HCT116 (cell line): ENCODE data around the gene ITIH5. TPM values are rescaled to one million over a fixed set of nuclear protein-coding genes. Genes with fewer than 3 reads are reported as not detected.

Source experiments
- ATAC-seq: fragments of 200-7000 bp; cut with Tn5 transposase; 2 replicates; pipeline ENCODE4 v1.9.1; 2020; ENCODE audit warnings: mild to moderate bottlenecking, moderate library complexity
- BruUV-seq: library from RNA; stranded (reverse); fragments of 400-500 nt; replicated peaks from 2 replicates; lab custom pipeline; 2021; lab: Mats Ljungman, UMichigan
- CTCF ChIA-PET: fragments of 300-600 bp; sonication (Branson Sonifier 250); formaldehyde crosslinking; loops from one replicate; lab custom pipeline; 2021; ENCODE audit warnings: antibody characterized with exemption; lab: Charles Lee
- POLR2A ChIA-PET: fragments of 300-600, 350-600 bp; sonication (Branson Sonifier 250); formaldehyde crosslinking; loops from one replicate; lab custom pipeline; 2021; ENCODE audit warnings: antibody characterized with exemption; lab: Charles Lee
- RAD21 ChIA-PET, 2 experiments: fragments of 300-600 bp; sonication (Branson Sonifier 250); formaldehyde crosslinking; loops; one replicate each; lab custom pipeline; 2023; ENCODE audit warnings: low total read pairs in 2 of 2; ENCODE audit not compliant: uncharacterized antibody in 2 of 2, unreplicated experiment in 2 of 2, low non-redundant PET in 1 of 2; lab: Charles Lee
- DNase-seq: peaks from one replicate; pipeline ENCODE4 v3.0.0-alpha.2; 2010; ENCODE audit warnings: low read depth, low spot score
- H2AFZ ChIP-seq: fragments of 200-600 bp; shearing (Covaris generic), sonication (generic); 2 replicates; pipeline ENCODE4 v1.6.1; 2017; ENCODE audit warnings: low read depth, mixed run types, mixed read lengths, antibody characterized with exemption, low read length; ENCODE audit not compliant: poor library complexity, severe bottlenecking
- H3K27ac ChIP-seq: 2 replicates; pipeline ENCODE4 v1.5.1; 2012; ENCODE audit warnings: low read depth, low read length
- H3K27me3 ChIP-seq: fragments of 200-600 bp; sonication (generic); 2 replicates; pipeline ENCODE4 v1.6.1; 2016; ENCODE audit warnings: mixed run types, low read length, mixed read lengths; ENCODE audit not compliant: insufficient read depth
- H3K36me3 ChIP-seq, 2 experiments: fragments of 200-500 bp in 1 of 2; fragments of 200-600 bp in 1 of 2; sonication (Bioruptor generic) in 1 of 2; sonication (generic) in 1 of 2; 2 replicates each; pipeline versions ENCODE4 v1.5.1 to v1.6.1; 2014 to 2016; ENCODE audit warnings: low read length in 2 of 2, inconsistent platforms in 1 of 2, mixed read lengths in 1 of 2, mixed run types in 1 of 2; ENCODE audit not compliant: insufficient read depth in 2 of 2, control insufficient read depth in 1 of 2
- H3K4me1 ChIP-seq, 2 experiments: fragments of 200-600 bp in 1 of 2; sonication (generic) in 1 of 2; 2 replicates each; pipeline versions ENCODE4 v1.5.1 to v1.6.1; 2012 to 2017; ENCODE audit warnings: low read length in 2 of 2, inconsistent platforms in 1 of 2, mild to moderate bottlenecking in 1 of 2, mixed read lengths in 1 of 2, mixed run types in 1 of 2, moderate library complexity in 1 of 2; ENCODE audit not compliant: insufficient read depth in 2 of 2, control insufficient read depth in 1 of 2
- H3K4me2 ChIP-seq: fragments of 200-600 bp; sonication (generic); 2 replicates; pipeline ENCODE4 v1.6.1; 2017; ENCODE audit warnings: mixed run types, low read length, mixed read lengths
- H3K4me3 ChIP-seq, 2 experiments: fragments of 200-600 bp in 1 of 2; sonication (generic) in 1 of 2; replicated peaks in 1 of 2; 2 replicates each; pipeline ENCODE4 v1.5.1; 2011 to 2016; ENCODE audit warnings: low read length in 2 of 2, control low read depth in 1 of 2, low read depth in 1 of 2, mild to moderate bottlenecking in 1 of 2, mixed read lengths in 1 of 2, mixed run types in 1 of 2
- H3K79me2 ChIP-seq: fragments of 200-600 bp; sonication (generic); 2 replicates; pipeline ENCODE4 v1.6.1; 2017; ENCODE audit warnings: mild to moderate bottlenecking, mixed run types, low read length, moderate library complexity, mixed read lengths; ENCODE audit not compliant: insufficient read depth
- H3K9ac ChIP-seq: fragments of 200-600 bp; sonication (generic); 2 replicates; pipeline ENCODE4 v1.6.1; 2016; ENCODE audit warnings: low read length, mixed read lengths
- H3K9me2 ChIP-seq: fragments of 200-600 bp; sonication (generic), shearing (Covaris generic); 2 replicates; pipeline ENCODE4 v1.6.1; 2017; ENCODE audit warnings: mixed run types, mild to moderate bottlenecking, moderate library complexity; ENCODE audit not compliant: insufficient read depth
- H3K9me3 ChIP-seq, 2 experiments: fragments of 200-500 bp in 1 of 2; fragments of 200-600 bp in 1 of 2; sonication (Bioruptor generic) in 1 of 2; sonication (generic) in 1 of 2; 2 replicates each; pipeline ENCODE4 v1.6.1; 2014 to 2017; ENCODE audit warnings: low read length in 2 of 2, mixed read lengths in 2 of 2, inconsistent platforms in 1 of 2, low read depth in 1 of 2, mild to moderate bottlenecking in 1 of 2, mixed run types in 1 of 2, moderate library complexity in 1 of 2; ENCODE audit not compliant: control insufficient read depth in 1 of 2, insufficient read depth in 1 of 2
- H4K20me1 ChIP-seq: fragments of 200-600 bp; sonication (generic), shearing (Covaris generic); 2 replicates; pipeline ENCODE4 v1.6.1; 2017; ENCODE audit warnings: mixed run types, mild to moderate bottlenecking, moderate library complexity; ENCODE audit not compliant: insufficient read depth
- ATF3 ChIP-seq: IDR thresholded peaks from 2 replicates; pipeline ENCODE4 v1.6.1; 2012
- CBX3 ChIP-seq: IDR thresholded peaks from 2 replicates; pipeline ENCODE4 v1.6.1; 2012; ENCODE audit warnings: low read depth
- CEBPB ChIP-seq: IDR thresholded peaks from 2 replicates; pipeline ENCODE4 v1.6.1; 2012; ENCODE audit warnings: low read depth
- EGR1 ChIP-seq: IDR thresholded peaks from 2 replicates; pipeline ENCODE4 v1.6.1; 2012; ENCODE audit warnings: low read depth
- EZH2phosphoT487 ChIP-seq: fragments of 200-600 bp; IDR thresholded peaks from 2 replicates; pipeline ENCODE4 v1.6.1; 2018; ENCODE audit warnings: antibody characterized with exemption, borderline replicate concordance
- MAX ChIP-seq: IDR thresholded peaks from 2 replicates; pipeline ENCODE4 v1.6.1; 2012
- POLR2A ChIP-seq: IDR thresholded peaks from 2 replicates; pipeline ENCODE4 v1.7.0; 2011; ENCODE audit warnings: borderline replicate concordance; ENCODE audit not compliant: insufficient read depth, insufficient read length; ENCODE audit errors: extremely low read depth
- POLR2AphosphoS5 ChIP-seq: IDR thresholded peaks from 2 replicates; pipeline ENCODE4 v1.6.1; 2011; ENCODE audit warnings: mild to moderate bottlenecking, low read depth, low read length, moderate library complexity
- RAD21 ChIP-seq: IDR thresholded peaks from 2 replicates; pipeline ENCODE4 v1.6.1; 2012; ENCODE audit warnings: low read depth, mild to moderate bottlenecking
- SIN3A ChIP-seq: IDR thresholded peaks from 2 replicates; pipeline ENCODE4 v1.6.1; 2012; ENCODE audit warnings: low read depth
- TCF7L2 ChIP-seq: IDR thresholded peaks from 2 replicates; pipeline ENCODE4 v1.7.0; 2011; ENCODE audit warnings: borderline replicate concordance, inconsistent platforms; ENCODE audit not compliant: insufficient read depth, insufficient read length; ENCODE audit errors: extremely low read depth
- YY1 ChIP-seq: IDR thresholded peaks from 2 replicates; pipeline ENCODE4 v1.6.1; 2011; ENCODE audit warnings: low read length, low read depth, moderate library complexity, mild to moderate bottlenecking; ENCODE audit not compliant: insufficient replicate concordance; ENCODE audit errors: extremely low read depth
- ZBTB33 ChIP-seq: IDR thresholded peaks from 2 replicates; pipeline ENCODE4 v1.6.1; 2011; ENCODE audit warnings: mild to moderate bottlenecking, low read length, moderate library complexity; ENCODE audit not compliant: insufficient replicate concordance; ENCODE audit errors: extremely low read depth
- ZFX ChIP-seq: fragments of 450-650 bp; IDR thresholded peaks from 2 replicates; pipeline ENCODE4 v1.6.1; 2017
- ZNF274 ChIP-seq: fragments of 200-500 bp; sonication (Bioruptor generic); IDR thresholded peaks from 2 replicates; pipeline ENCODE4 v1.6.1; 2014; ENCODE audit warnings: mild to moderate bottlenecking, low read depth, low read length, inconsistent platforms
- intact Hi-C: fragments of 100-400 bp; cut with micrococcal nuclease; formaldehyde crosslinking; loops from 2 replicates; pipeline ENCODE4 v1.10.0; 2022
- total RNA-seq: library from RNA; stranded (reverse); gene quantifications from one replicate; pipeline ENCODE4 v1.2.1, GENCODE V29; 2021; ENCODE audit not compliant: unreplicated experiment

The ITIH5 gene
- total RNA-seq, 1 experiment from 2014 or later: not detected

- no peaks in the 10 kb centered on the region for H3K4me1 ChIP-seq
- no peak overlapping the region for H2AFZ ChIP-seq
- H3K27ac ChIP-seq: no peak overlapping the region
- intact Hi-C loops: no loop called here
- POLR2A ChIA-PET: no interaction called here
- no peaks in the 10 kb centered on the region for H3K9me2 ChIP-seq
- H3K4me2 ChIP-seq: no peak overlapping the region
- no peak overlapping the region for H3K9ac ChIP-seq
- H3K4me3 ChIP-seq: no peak overlapping the region
- BruUV-seq: no TSS peak
- no peak for ATAC-seq
- CTCF ChIA-PET: no interaction called here
- RAD21 ChIA-PET: no interaction called here
- TF ChIP-seq YY1: no peak
- no peak for TF ChIP-seq POLR2A
- TF ChIP-seq POLR2AphosphoS5: no peak
- TF ChIP-seq ATF3: no peak
- no peak for TF ChIP-seq ZFX
- no peak for TF ChIP-seq EGR1
- TF ChIP-seq, all 23 proteins: peak for 0
- no peaks in the 10 kb centered on the region for H3K9me3 ChIP-seq
- no peaks in the 10 kb centered on the region for H3K36me3 ChIP-seq
- H4K20me1 ChIP-seq: no peaks in the 10 kb centered on the region
- no peak for DNase-seq
- H3K27me3 ChIP-seq: peaks cover 16% of the 10 kb centered on the region
- no peaks in the 10 kb centered on the region for H3K79me2 ChIP-seq
Observed at GRCh38 chr10:7566891-7567290, 99.9 kb downstream of the ITIH5 start.

GRCh38 chr10:7565871-7566270, 100.9 kb downstream of the ITIH5 start:
- H3K79me2 ChIP-seq: no peaks in the 10 kb centered on the region
- H2AFZ ChIP-seq: no peak overlapping the region
- no TSS peak for BruUV-seq
- no peak for ATAC-seq
- ChIA-PET RAD21 (no interaction called here), POLR2A (no interaction called here), CTCF (no interaction called here)
- no peaks in the 10 kb centered on the region for H3K4me1 ChIP-seq
- H3K9me3 ChIP-seq: no peaks in the 10 kb centered on the region
- no peaks in the 10 kb centered on the region for H3K36me3 ChIP-seq
- H3K4me2 ChIP-seq: no peak overlapping the region
- H3K27ac ChIP-seq: no peak overlapping the region
- H3K9me2 ChIP-seq: no peaks in the 10 kb centered on the region
- no peak for DNase-seq
- H4K20me1 ChIP-seq: no peaks in the 10 kb centered on the region
- TF ChIP-seq ZFX (no peak), EZH2phosphoT487 (no peak), ZBTB33 (no peak), EGR1 (no peak), CBX3 (no peak), TCF7L2 (no peak), ZNF274 (no peak), SIN3A (no peak), CEBPB (no peak), POLR2A (no peak), RAD21 (no peak), MAX (no peak)
- peaks cover 22% of the 10 kb centered on the region for H3K27me3 ChIP-seq
- intact Hi-C loops: no loop called here
- no peak overlapping the region for H3K9ac ChIP-seq
- no peak overlapping the region for H3K4me3 ChIP-seq
